ENCODE results near the gene YIF1A.

- TF ChIP-seq, protein P1, sequence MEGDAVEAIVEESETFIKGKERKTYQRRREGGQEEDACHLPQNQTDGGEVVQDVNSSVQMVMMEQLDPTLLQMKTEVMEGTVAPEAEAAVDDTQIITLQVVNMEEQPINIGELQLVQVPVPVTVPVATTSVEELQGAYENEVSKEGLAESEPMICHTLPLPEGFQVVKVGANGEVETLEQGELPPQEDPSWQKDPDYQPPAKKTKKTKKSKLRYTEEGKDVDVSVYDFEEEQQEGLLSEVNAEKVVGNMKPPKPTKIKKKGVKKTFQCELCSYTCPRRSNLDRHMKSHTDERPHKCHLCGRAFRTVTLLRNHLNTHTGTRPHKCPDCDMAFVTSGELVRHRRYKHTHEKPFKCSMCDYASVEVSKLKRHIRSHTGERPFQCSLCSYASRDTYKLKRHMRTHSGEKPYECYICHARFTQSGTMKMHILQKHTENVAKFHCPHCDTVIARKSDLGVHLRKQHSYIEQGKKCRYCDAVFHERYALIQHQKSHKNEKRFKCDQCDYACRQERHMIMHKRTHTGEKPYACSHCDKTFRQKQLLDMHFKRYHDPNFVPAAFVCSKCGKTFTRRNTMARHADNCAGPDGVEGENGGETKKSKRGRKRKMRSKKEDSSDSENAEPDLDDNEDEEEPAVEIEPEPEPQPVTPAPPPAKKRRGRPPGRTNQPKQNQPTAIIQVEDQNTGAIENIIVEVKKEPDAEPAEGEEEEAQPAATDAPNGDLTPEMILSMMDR (IDR thresholded peaks at IDR 0.05; ENCODE audit: extremely low read depth in 1 of 2, insufficient read depth in 1 of 2, low read depth in 1 of 2, low read length in 2 of 2), result no peak
- no peak for TF ChIP-seq POLR2A (IDR thresholded peaks at IDR 0.05; ENCODE audit: low read depth, low read length)
Measured at GRCh38 chr11:66243782-66244535, 45.0 kb downstream of the YIF1A start.
